Astrocyte (in vitro differentiated cells and primary cell): Measurements from ENCODE around the gene AK9. TPM values are rescaled to one million over a fixed set of nuclear protein-coding genes. Genes with fewer than 3 reads are reported as not detected.

ENCODE experiments used
- DNase-seq: peaks from one replicate; pipeline ENCODE4 v3.0.0-alpha.2; 2010; ENCODE audit warnings: low read depth
- FAIRE-seq: peaks from 2 replicates; lab custom pipeline; 2011; peaks lifted over from hg19 to GRCh38; lab: Jason Lieb, UNC
- H2AFZ ChIP-seq: 2 replicates; pipeline ENCODE4 v1.6.0; 2012; ENCODE audit warnings: low read depth, low read length, inconsistent platforms
- H3K27ac ChIP-seq: 2 replicates; pipeline ENCODE4 v1.5.1; 2011; ENCODE audit warnings: low read depth, low read length, inconsistent platforms
- H3K27me3 ChIP-seq: 2 replicates; pipeline ENCODE4 v1.6.0; 2011; ENCODE audit warnings: low read length, inconsistent platforms; ENCODE audit not compliant: insufficient read depth
- H3K36me3 ChIP-seq: 2 replicates; pipeline ENCODE4 v1.5.1; 2011; ENCODE audit warnings: low read length, inconsistent platforms; ENCODE audit not compliant: insufficient read depth
- H3K4me1 ChIP-seq: 2 replicates; pipeline ENCODE4 v1.5.1; 2011; ENCODE audit warnings: low read length, inconsistent platforms; ENCODE audit not compliant: insufficient read depth
- H3K4me2 ChIP-seq: 2 replicates; pipeline ENCODE4 v1.6.0; 2012; ENCODE audit warnings: low read length, inconsistent platforms
- H3K4me3 ChIP-seq: 2 replicates; pipeline ENCODE4 v1.5.1; 2011; ENCODE audit warnings: low read depth, mild to moderate bottlenecking, low read length, inconsistent platforms; ENCODE audit not compliant: insufficient read depth
- H3K79me2 ChIP-seq: 2 replicates; pipeline ENCODE4 v1.6.0; 2012; ENCODE audit warnings: mild to moderate bottlenecking, low read length, inconsistent platforms; ENCODE audit not compliant: insufficient read depth
- H3K9ac ChIP-seq: 2 replicates; pipeline ENCODE4 v1.6.0; 2012; ENCODE audit warnings: mild to moderate bottlenecking, low read length, inconsistent platforms
- H3K9me3 ChIP-seq: 2 replicates; pipeline ENCODE4 v1.5.1; 2012; ENCODE audit warnings: low read depth, mild to moderate bottlenecking, low read length, inconsistent platforms; ENCODE audit not compliant: insufficient read depth
- H4K20me1 ChIP-seq: 2 replicates; pipeline ENCODE4 v1.6.0; 2012; ENCODE audit warnings: low read length, inconsistent platforms; ENCODE audit not compliant: insufficient read depth
- H3K27ac Mint-ChIP-seq: one replicate; pipeline ENCODE4 v1.8.0; 2021; ENCODE audit warnings: mild to moderate bottlenecking, mixed read lengths; ENCODE audit not compliant: unreplicated experiment
- H3K27me3 Mint-ChIP-seq: one replicate; pipeline ENCODE4 v1.8.0; 2021; ENCODE audit warnings: low read depth, mixed read lengths; ENCODE audit not compliant: unreplicated experiment
- H3K36me3 Mint-ChIP-seq: one replicate; pipeline ENCODE4 v1.8.0; 2021; ENCODE audit warnings: low read depth, mixed read lengths; ENCODE audit not compliant: unreplicated experiment
- H3K4me1 Mint-ChIP-seq: one replicate; pipeline ENCODE4 v1.8.0; 2021; ENCODE audit warnings: low read depth, mixed read lengths; ENCODE audit not compliant: unreplicated experiment
- H3K4me3 Mint-ChIP-seq: one replicate; pipeline ENCODE4 v1.8.0; 2021; ENCODE audit warnings: mild to moderate bottlenecking, moderate library complexity, mixed read lengths; ENCODE audit not compliant: unreplicated experiment
- H3K9me3 Mint-ChIP-seq: one replicate; pipeline ENCODE4 v1.8.0; 2021; ENCODE audit warnings: mild to moderate bottlenecking, mixed read lengths; ENCODE audit not compliant: unreplicated experiment
- EZH2 ChIP-seq: IDR thresholded peaks from 2 replicates; pipeline ENCODE4 v1.6.1; 2012; ENCODE audit warnings: mild to moderate bottlenecking, low read length, inconsistent platforms; ENCODE audit not compliant: insufficient read depth
- total RNA-seq: library from RNA; stranded (reverse); gene quantifications from 2 replicates; pipeline ENCODE4 v1.2.1, GENCODE V29; 2021
- TF ChIP-seq, protein P1 (sequence below): IDR thresholded peaks from 2 replicates; pipeline ENCODE4 v1.5.1; 2011; ENCODE audit warnings: low read depth, mild to moderate bottlenecking, inconsistent platforms, low read length, moderate library complexity; ENCODE audit not compliant: insufficient read depth

AK9 gene
- total RNA-seq, 1 donor from 2014 or later: 3.4 TPM

DNA sequence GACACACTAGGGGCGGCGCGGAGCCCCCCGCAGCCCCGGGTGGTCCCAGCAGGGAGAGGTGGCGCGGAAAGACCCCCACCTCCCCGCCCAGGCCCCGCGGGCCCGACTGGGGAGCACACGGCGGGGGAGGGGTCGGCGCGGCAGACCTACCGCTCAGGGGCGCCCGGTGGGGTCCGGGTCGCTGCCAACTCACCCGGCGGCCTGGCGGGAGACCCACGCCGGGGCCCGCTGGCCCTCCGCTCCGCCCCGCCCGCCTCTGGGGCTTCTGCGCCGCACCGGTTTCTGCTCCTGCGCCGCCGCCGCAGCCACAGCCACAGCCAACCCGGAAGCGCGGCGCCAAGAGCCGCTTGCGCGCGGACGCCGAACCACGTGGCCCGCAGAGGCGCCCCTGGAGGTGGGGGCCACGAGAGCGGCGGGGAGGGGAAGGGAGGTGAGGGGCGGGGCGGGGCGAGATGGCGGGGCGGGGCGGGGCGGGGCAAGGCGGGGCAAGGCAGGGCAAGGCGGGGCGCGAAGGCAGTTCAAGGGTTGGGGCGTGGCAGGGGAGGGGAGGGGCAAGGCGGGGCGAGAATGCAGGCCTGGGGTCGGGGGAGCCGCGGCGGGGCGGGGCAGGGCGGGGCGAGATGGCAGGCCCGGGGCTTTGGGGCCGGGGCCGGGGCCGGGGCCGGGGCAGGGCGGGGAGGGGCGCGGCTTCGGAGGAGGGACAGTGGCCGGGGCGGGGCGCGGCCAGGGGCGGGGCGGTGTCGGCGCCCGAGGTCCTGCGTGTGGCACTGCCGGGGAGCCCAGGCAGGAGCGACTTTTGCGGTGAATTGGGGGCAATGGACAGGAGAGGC, 207.9 kb downstream of the AK9 start, which contains the start of gene ZBTB24:
Gene ZBTB24 (minus strand): TSS at position 315 of the 830 bp plus-strand sequence. CDS start 1,193 bp downstream, outside the sequence.
- Histone ChIP-seq H3K4me3 (peak within 1 kb of the TSS; percentile 89), H3K4me1 (peaks cover 12% of the 10 kb centered on the region), H3K9me3 (no peaks in the 10 kb centered on the region), H3K27me3 (peaks cover 3% of the 10 kb centered on the region), H3K27ac (peak within 1 kb of the TSS; percentile 55), H3K4me2 (peak within 1 kb of the TSS; percentile 84), H3K36me3 (peaks cover 14% of the 10 kb centered on the region), H3K79me2 (peaks cover 43% of the 10 kb centered on the region), H2AFZ (peak within 1 kb of the TSS; percentile 81), H4K20me1 (peaks cover 16% of the 10 kb centered on the region), H3K9ac (peak within 1 kb of the TSS; percentile 80)
- TF ChIP-seq, protein P1, sequence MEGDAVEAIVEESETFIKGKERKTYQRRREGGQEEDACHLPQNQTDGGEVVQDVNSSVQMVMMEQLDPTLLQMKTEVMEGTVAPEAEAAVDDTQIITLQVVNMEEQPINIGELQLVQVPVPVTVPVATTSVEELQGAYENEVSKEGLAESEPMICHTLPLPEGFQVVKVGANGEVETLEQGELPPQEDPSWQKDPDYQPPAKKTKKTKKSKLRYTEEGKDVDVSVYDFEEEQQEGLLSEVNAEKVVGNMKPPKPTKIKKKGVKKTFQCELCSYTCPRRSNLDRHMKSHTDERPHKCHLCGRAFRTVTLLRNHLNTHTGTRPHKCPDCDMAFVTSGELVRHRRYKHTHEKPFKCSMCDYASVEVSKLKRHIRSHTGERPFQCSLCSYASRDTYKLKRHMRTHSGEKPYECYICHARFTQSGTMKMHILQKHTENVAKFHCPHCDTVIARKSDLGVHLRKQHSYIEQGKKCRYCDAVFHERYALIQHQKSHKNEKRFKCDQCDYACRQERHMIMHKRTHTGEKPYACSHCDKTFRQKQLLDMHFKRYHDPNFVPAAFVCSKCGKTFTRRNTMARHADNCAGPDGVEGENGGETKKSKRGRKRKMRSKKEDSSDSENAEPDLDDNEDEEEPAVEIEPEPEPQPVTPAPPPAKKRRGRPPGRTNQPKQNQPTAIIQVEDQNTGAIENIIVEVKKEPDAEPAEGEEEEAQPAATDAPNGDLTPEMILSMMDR: no peak
- no peak for TF ChIP-seq EZH2
- peaks cover 12% of the 10 kb centered on the region for H3K4me1 Mint-ChIP-seq
- H3K27ac Mint-ChIP-seq: no peak within 1 kb of the TSS
- DNase-seq: peak; percentile 72
- peaks cover 2% of the 10 kb centered on the region for H3K36me3 Mint-ChIP-seq
- FAIRE-seq: no peak
- H3K4me3 Mint-ChIP-seq: peak within 1 kb of the TSS; percentile 94
- H3K9me3 Mint-ChIP-seq: no peaks in the 10 kb centered on the region
- H3K27me3 Mint-ChIP-seq: no peaks in the 10 kb centered on the region

DNA sequence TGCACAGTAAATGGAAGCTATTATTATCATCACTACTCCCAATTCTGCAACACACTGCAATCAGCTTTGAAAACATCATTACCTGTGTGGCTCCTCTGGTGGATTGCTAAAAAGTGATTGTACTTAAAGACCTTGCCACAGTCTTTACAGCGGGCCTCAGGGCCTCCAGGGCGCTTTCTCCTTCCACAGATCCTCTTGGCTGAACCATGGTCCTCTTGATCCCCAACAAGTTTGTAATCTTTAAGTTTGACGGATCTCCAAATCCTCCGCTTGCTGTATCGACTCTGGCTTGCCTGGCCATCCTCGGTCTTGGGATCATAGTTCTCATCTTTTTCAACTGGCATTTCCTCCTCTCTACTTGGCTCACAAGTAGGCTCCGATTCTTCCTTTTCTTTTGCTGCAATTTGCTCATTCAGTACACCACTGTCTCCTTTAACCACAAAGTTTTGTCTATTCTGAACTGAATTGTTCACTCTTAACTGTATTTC, 210.0 kb downstream of the AK9 start:
- Histone ChIP-seq H3K36me3 (peaks cover 19% of the 10 kb centered on the region), H3K27ac (no peak overlapping the region), H4K20me1 (peaks cover 33% of the 10 kb centered on the region), H3K4me1 (peaks cover 12% of the 10 kb centered on the region), H3K4me3 (no peak overlapping the region), H2AFZ (no peak overlapping the region), H3K79me2 (peaks cover 63% of the 10 kb centered on the region), H3K27me3 (no peaks in the 10 kb centered on the region), H3K4me2 (peak overlapping the region; percentile 84), H3K9ac (no peak overlapping the region), H3K9me3 (no peaks in the 10 kb centered on the region)
- no peak for FAIRE-seq
- Mint-ChIP-seq H3K27me3 (no peaks in the 10 kb centered on the region), H3K4me1 (peaks cover 18% of the 10 kb centered on the region), H3K4me3 (peak overlapping the region; percentile 94), H3K9me3 (no peaks in the 10 kb centered on the region), H3K27ac (no peak overlapping the region), H3K36me3 (peaks cover 6% of the 10 kb centered on the region)
- no peak for DNase-seq
- TF ChIP-seq, protein P1: no peak
- no peak for TF ChIP-seq EZH2
